WTC11 (cell line): ENCODE data around the gene TRIP12.

Source experiments
- ATF1 ChIP-seq: sonication (generic); formaldehyde crosslinking; IDR thresholded peaks from 2 replicates; pipeline ENCODE4 v1.8.1; 2023; ENCODE audit warnings: mild to moderate bottlenecking, moderate library complexity, missing genetic modification reagents
- JUN ChIP-seq: sonication (generic); formaldehyde crosslinking; IDR thresholded peaks from 2 replicates; pipeline ENCODE4 v1.8.0; 2023; ENCODE audit warnings: mild to moderate bottlenecking, missing genetic modification reagents
- SMAD3 ChIP-seq: sonication (generic); formaldehyde crosslinking; IDR thresholded peaks from 2 replicates; pipeline ENCODE4 v1.8.0; 2022; ENCODE audit warnings: missing genetic modification reagents, mild to moderate bottlenecking, borderline replicate concordance
- ZNF219 ChIP-seq: sonication (generic); formaldehyde crosslinking; IDR thresholded peaks from 2 replicates; pipeline ENCODE4 v1.8.0; 2023; ENCODE audit warnings: missing genetic modification reagents, mild to moderate bottlenecking, borderline replicate concordance
- TF ChIP-seq, protein P1 (sequence below): fragments of 200-600 bp; IDR thresholded peaks from 2 replicates; pipeline ENCODE4 v1.8.0; 2022; ENCODE audit warnings: antibody characterized with exemption

DNA sequence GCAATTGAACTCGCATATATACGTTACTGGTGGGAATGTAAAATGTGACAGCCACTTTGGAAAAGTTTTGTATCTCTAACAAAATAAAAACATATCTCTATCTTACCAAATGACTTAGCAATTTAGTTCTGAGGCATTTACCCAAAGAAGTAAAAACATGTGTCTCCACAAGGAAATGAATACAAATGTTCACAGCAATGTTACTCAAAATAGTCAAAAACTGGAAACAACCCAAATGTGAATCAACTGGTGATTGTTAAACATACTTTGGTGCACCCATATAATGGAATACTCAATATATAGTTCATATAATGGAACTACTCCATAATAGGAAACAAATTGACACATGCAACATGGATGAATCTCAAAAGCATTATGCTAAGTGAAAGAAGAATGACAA, 137.0 kb downstream of the TRIP12 start:
- TF ChIP-seq SMAD3 (CRISPR knock-in tag) = no peak
- TF ChIP-seq, protein P1, sequence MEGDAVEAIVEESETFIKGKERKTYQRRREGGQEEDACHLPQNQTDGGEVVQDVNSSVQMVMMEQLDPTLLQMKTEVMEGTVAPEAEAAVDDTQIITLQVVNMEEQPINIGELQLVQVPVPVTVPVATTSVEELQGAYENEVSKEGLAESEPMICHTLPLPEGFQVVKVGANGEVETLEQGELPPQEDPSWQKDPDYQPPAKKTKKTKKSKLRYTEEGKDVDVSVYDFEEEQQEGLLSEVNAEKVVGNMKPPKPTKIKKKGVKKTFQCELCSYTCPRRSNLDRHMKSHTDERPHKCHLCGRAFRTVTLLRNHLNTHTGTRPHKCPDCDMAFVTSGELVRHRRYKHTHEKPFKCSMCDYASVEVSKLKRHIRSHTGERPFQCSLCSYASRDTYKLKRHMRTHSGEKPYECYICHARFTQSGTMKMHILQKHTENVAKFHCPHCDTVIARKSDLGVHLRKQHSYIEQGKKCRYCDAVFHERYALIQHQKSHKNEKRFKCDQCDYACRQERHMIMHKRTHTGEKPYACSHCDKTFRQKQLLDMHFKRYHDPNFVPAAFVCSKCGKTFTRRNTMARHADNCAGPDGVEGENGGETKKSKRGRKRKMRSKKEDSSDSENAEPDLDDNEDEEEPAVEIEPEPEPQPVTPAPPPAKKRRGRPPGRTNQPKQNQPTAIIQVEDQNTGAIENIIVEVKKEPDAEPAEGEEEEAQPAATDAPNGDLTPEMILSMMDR = no peak
- TF ChIP-seq ATF1 (CRISPR knock-in tag) = no peak
- TF ChIP-seq ZNF219 (CRISPR knock-in tag) = no peak
- no peak for TF ChIP-seq JUN
